ENCODE measurements around the gene PYGO2.
"Not testable (repeated sequence)": the region's sequence is repeated elsewhere in the genome, so short reads cannot be mapped to it uniquely, and the experiment has no call there.

PYGO2 gene

DNA sequence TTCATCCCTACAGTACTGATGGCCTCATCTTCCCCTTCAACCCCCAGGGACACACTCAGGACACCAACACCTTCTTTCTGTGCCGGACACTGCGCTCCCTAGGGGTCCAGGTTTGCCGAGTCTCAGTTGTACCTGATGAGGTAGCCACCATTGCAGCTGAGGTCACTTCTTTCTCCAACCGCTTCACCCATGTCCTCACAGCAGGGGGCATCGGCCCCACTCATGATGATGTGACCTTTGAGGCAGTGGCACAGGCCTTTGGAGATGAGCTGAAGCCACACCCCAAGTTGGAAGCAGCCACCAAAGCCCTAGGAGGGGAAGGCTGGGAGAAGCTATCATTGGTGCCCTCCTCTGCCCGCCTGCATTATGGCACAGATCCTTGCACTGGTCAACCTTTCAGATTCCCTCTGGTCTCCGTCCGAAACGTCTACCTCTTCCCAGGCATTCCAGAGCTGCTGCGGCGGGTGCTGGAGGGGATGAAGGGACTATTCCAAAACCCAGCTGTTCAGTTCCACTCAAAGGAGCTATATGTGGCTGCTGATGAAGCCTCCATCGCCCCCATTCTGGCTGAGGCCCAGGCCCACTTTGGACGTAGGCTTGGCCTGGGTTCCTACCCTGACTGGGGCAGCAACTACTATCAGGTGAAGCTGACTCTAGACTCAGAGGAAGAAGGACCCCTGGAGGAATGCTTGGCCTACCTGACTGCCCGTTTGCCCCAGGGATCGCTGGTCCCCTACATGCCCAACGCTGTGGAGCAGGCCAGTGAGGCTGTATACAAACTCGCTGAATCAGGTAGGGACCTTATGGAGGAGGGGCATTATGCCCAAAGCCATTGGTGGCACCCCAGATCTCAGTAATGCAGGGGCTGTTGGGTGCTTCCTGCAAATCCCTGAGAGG is 26.7 kb upstream of the PYGO2 start:
- Histone ChIP-seq H3K4me3 (ENCODE audit: low read length) (no peak overlapping the region), H3K36me3 (ENCODE audit: insufficient read depth, low read depth, low read length) (peaks cover 63% of the 10 kb centered on the region), H3K27ac (ENCODE audit: low read length) (no peak overlapping the region)

DNA sequence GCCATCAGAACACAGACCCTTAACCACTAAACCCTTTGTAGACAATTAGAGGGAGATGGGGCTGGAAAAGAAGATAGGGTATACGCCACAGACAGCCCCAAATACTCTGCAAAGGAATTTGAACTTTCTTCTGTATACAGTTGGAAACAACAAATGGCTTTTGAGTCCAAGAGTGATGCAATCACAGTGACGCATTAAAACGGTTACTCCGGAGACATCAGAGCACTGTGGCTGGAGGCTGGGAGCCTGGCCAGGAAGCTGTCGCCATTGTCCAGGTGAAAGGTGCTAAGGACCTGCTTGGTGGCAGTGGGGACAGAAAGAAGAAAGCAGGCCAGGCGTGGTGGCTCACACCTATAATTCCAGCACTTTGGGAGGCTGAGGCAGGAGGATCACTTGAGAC is 25.7 kb upstream of the PYGO2 start:
- no peaks in the 10 kb centered on the region for H3K9me3 ChIP-seq (ENCODE audit: insufficient read depth, low read depth, low read length)
- no peak overlapping the region for H3K4me3 ChIP-seq (ENCODE audit: low read length)
- H3K27ac ChIP-seq (ENCODE audit: low read length) = no peak overlapping the region
- peaks cover 63% of the 10 kb centered on the region for H3K36me3 ChIP-seq (ENCODE audit: insufficient read depth, low read depth, low read length)
- no peaks in the 10 kb centered on the region for H3K27me3 ChIP-seq (ENCODE audit: insufficient read depth, low read length)
- peaks cover 4% of the 10 kb centered on the region; the same call in 1 of the 2 replicates for H3K4me1 ChIP-seq (ENCODE audit: insufficient read depth, low read length)
- no peak overlapping the region for H3K9ac ChIP-seq (ENCODE audit: low read depth, low read length)

More for the DNA sequence above, 26.7 kb upstream of the PYGO2 start:
- Histone ChIP-seq H3K27me3 (ENCODE audit: insufficient read depth, low read length) (no peaks in the 10 kb centered on the region), H3K4me1 (ENCODE audit: insufficient read depth, low read length) (no peaks in the 10 kb centered on the region), H3K9ac (ENCODE audit: low read depth, low read length) (no peak overlapping the region), H3K9me3 (ENCODE audit: insufficient read depth, low read depth, low read length) (no peaks in the 10 kb centered on the region)

DNA sequence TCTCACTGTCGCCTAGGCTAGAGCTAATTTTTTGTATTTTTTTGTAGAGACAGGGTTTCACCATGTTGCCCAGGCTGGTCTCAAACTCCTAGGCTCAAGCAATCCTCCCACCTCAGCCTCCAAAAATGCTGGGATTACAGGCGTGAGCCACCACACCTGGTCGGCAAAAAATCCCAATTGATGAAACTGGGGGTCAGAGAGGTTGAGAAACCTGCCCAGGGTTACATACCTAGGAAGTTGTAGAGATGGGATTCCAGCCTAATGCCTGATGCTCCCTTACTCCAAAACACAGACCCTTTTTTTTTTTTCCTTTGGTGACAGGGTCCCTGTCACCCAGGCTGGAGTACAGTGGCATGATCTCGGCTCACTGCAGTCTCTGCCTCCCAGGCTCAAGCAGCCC is 25.2 kb upstream of the PYGO2 start:
- H3K9ac ChIP-seq (ENCODE audit: low read depth, low read length); H3K4me1 ChIP-seq (ENCODE audit: insufficient read depth, low read length); H3K9me3 ChIP-seq (ENCODE audit: insufficient read depth, low read depth, low read length); H3K27me3 ChIP-seq (ENCODE audit: insufficient read depth, low read length); H3K4me3 ChIP-seq (ENCODE audit: low read length); H3K27ac ChIP-seq (ENCODE audit: low read length): not testable (repeated sequence)
- peaks cover 62% of the 10 kb centered on the region for H3K36me3 ChIP-seq (ENCODE audit: insufficient read depth, low read depth, low read length)

DNA sequence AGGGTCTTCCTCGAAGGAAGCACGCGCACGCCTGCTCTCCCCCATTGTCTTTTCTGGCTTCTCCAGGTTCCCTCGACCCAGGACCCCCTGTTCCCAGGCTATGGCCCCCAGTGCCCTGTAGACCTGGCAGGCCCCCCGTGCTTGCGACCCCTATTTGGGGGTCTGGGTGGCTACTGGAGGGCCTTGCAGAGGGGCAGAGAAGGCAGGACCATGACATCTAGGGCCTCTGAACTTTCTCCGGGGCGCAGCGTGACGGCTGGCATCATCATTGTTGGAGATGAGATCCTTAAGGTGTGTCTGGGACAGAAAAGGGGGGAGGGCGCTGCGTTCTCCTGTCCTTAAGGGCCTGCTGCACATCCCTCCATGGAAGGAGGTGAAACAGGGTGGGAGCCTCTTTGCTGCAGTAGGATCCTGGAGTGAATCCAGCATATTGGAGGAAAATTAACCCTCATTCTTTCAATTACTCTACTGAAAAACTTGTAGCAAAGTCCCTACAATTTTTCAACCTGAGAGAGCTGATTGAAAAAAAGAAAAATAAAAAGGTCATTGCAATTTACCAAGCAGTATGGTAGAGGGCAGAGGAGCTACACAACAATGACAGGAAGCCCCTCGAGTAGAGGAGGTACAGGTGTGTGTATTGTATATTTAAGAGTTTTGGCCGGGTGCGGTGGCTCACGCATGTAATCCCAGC is 22.3 kb upstream of the PYGO2 start:
- no peaks in the 10 kb centered on the region for H3K9me3 ChIP-seq (ENCODE audit: insufficient read depth, low read depth, low read length)
- peak overlapping the region; percentile 96 for H3K9ac ChIP-seq (ENCODE audit: low read depth, low read length)
- H3K27ac ChIP-seq (ENCODE audit: low read length) = peak overlapping the region; percentile 62
- peak overlapping the region; percentile 91 for H3K4me3 ChIP-seq (ENCODE audit: low read length)
- peaks cover 6% of the 10 kb centered on the region; the same call in 1 of the 2 replicates for H3K4me1 ChIP-seq (ENCODE audit: insufficient read depth, low read length)
- peaks cover 54% of the 10 kb centered on the region for H3K36me3 ChIP-seq (ENCODE audit: insufficient read depth, low read depth, low read length)
- H3K27me3 ChIP-seq (ENCODE audit: insufficient read depth, low read length) = no peaks in the 10 kb centered on the region

DNA sequence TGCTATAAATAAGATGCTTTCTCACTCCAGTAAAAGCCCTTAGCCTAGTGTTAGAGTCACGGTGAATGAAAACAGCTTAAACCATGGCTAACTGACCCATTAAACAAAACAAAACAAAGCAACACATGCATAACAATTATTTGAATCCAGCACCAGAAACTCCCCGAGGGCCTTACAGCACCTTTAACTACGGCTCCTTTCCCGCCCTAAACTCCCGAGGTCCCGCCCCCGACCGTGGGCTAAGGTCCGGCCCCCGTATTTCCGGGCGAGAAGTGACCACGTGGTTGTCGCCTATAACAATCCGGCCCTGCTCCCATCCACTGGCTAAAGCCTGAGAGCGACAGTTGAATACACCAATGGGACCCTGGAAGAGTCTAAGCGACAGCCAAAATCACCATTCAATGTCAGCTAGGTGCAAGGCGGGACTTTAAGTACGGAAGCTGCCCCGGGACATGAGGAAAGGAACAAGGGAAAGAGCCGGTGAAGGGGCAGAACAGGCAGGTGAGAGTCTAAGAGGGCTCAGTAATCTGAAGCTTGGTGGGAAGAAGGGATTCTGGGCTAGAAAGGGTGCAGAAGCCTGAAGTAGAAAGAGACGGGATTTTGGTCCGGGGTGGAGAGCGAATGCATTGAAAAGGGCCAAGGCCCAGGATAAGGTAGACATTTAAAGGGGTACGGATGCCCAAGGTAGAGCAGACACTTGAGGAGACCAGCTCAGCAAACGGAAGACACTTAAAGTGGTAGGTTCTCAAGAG is 21.5 kb upstream of the PYGO2 start, which contains the start of gene FLAD1:
TSS of gene FLAD1 (plus strand) at position 448 of the 752 bp plus-strand sequence. CDS start 351 bp downstream, outside the sequence.
- H3K4me1 ChIP-seq (ENCODE audit: insufficient read depth, low read length) = peaks cover 6% of the 10 kb centered on the region; the same call in 1 of the 2 replicates
- peak within 1 kb of the TSS; percentile 80 for H3K27ac ChIP-seq (ENCODE audit: low read length)
- peak within 1 kb of the TSS; percentile 91 for H3K4me3 ChIP-seq (ENCODE audit: low read length)
- H3K36me3 ChIP-seq (ENCODE audit: insufficient read depth, low read depth, low read length) = peaks cover 53% of the 10 kb centered on the region
- no peaks in the 10 kb centered on the region for H3K27me3 ChIP-seq (ENCODE audit: insufficient read depth, low read length)
- peak within 1 kb of the TSS; percentile 96 for H3K9ac ChIP-seq (ENCODE audit: low read depth, low read length)
- no peaks in the 10 kb centered on the region for H3K9me3 ChIP-seq (ENCODE audit: insufficient read depth, low read depth, low read length)

DNA sequence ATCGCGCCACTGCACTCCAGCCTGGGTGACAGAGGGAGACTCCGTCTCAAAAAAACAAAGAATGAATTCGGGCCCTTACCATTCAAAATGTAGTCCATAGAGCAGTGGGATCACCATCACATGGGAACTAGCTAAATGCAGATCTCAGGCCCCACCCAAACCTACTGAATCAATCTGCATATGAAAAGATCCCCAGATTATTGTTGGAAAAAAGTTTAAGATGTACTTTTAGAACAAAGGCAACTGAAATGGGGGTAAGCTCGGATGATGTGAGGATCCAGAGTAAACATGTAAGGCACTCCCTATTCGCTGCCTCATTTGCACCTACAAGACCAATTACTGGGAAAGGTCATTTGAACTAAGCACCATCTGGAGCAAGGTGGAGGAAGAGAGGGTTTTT is 20.8 kb upstream of the PYGO2 start:
- peaks cover 53% of the 10 kb centered on the region for H3K36me3 ChIP-seq (ENCODE audit: insufficient read depth, low read depth, low read length)
- H3K9me3 ChIP-seq (ENCODE audit: insufficient read depth, low read depth, low read length) = no peaks in the 10 kb centered on the region
- H3K27me3 ChIP-seq (ENCODE audit: insufficient read depth, low read length) = no peaks in the 10 kb centered on the region
- peak overlapping the region; percentile 91 for H3K4me3 ChIP-seq (ENCODE audit: low read length)
- peak overlapping the region; percentile 80 for H3K27ac ChIP-seq (ENCODE audit: low read length)
- H3K4me1 ChIP-seq (ENCODE audit: insufficient read depth, low read length) = peaks cover 6% of the 10 kb centered on the region; the same call in 1 of the 2 replicates
- peak overlapping the region; percentile 96 for H3K9ac ChIP-seq (ENCODE audit: low read depth, low read length)

DNA sequence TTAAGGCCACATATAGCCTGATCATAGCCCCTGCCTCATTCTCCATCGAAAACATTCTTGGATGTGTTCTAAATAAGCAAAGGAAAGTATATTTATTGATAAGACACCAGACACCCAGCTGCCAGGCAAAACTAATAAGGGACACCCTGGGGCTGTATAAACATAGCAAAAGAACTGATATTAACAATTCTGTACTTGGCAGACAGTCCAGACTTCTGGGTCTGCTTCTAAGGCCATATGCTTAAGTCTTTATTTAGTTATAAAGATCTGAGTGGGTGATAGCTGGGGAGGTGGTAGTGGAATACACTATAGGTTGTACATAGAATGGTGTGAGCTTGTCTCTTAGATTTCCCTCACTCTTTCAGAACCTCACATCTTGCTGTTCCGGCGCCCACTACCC is 16.8 kb upstream of the PYGO2 start:
- H3K27ac ChIP-seq (ENCODE audit: low read length) = no peak overlapping the region
- no peak overlapping the region for H3K9ac ChIP-seq (ENCODE audit: low read depth, low read length)
- H3K27me3 ChIP-seq (ENCODE audit: insufficient read depth, low read length) = no peaks in the 10 kb centered on the region
- no peak overlapping the region for H3K4me3 ChIP-seq (ENCODE audit: low read length)
- no peaks in the 10 kb centered on the region for H3K9me3 ChIP-seq (ENCODE audit: insufficient read depth, low read depth, low read length)
- peaks cover 34% of the 10 kb centered on the region for H3K36me3 ChIP-seq (ENCODE audit: insufficient read depth, low read depth, low read length)
- H3K4me1 ChIP-seq (ENCODE audit: insufficient read depth, low read length) = peaks cover 11% of the 10 kb centered on the region; the same call in 1 of the 2 replicates

DNA sequence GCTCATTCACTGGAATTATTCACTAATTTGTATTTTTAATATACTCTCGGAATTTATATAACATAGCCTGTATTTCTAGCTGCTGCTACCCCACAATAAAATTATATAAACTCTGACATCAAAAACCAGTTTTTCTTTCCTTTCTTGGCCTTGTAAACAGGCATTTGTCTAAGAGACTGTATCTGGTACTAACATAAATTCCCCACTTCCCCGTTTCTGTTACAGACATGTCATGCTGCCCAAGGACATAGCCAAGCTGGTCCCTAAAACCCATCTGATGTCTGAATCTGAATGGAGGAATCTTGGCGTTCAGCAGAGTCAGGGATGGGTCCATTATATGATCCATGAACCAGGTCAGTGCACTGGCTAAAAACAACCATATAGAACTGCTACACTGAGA is 16.2 kb upstream of the PYGO2 start:
- H3K27ac ChIP-seq (ENCODE audit: low read length); H3K27me3 ChIP-seq (ENCODE audit: insufficient read depth, low read length); H3K9ac ChIP-seq (ENCODE audit: low read depth, low read length); H3K9me3 ChIP-seq (ENCODE audit: insufficient read depth, low read depth, low read length); H3K4me3 ChIP-seq (ENCODE audit: low read length): not testable (repeated sequence)
- H3K36me3 ChIP-seq (ENCODE audit: insufficient read depth, low read depth, low read length) = peaks cover 34% of the 10 kb centered on the region
- peaks cover 15% of the 10 kb centered on the region; the same call in 1 of the 2 replicates for H3K4me1 ChIP-seq (ENCODE audit: insufficient read depth, low read length)

DNA sequence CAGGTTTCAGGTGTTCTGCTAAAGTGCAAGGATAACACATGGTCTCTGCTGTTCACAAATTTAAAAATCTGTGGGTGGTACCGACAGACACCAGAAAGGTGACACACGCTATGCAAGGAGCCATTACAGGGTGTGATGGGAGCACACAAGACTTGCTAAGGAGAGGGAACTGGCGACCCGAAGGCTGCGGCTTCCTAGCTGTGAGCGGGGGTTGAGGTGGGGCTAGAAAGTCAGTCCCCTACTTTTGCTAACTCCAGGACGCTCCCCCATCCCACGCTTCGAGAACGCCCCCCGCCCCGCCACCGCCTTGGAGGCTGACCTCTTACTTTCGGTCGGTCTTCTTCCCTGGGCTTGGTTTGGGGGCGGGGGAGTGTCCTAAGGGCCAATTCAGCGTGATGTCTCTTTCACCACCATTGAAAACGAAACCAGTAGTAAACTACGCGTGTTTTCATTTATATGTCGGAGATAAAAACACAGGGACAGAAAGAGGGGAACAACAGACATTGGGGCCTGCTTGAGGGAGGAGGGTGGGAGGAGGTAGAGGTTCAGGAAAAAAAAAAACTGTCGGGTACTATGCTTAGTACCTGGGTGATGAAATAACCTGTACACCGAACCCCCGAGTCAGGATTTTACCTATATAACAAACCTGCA is 14.0 kb upstream of the PYGO2 start:
- Histone ChIP-seq H3K27ac (ENCODE audit: low read length) (peak overlapping the region; percentile 32), H3K4me3 (ENCODE audit: low read length) (peak overlapping the region; percentile 93), H3K9me3 (ENCODE audit: insufficient read depth, low read depth, low read length) (no peaks in the 10 kb centered on the region), H3K9ac (ENCODE audit: low read depth, low read length) (peak overlapping the region; percentile 93), H3K36me3 (ENCODE audit: insufficient read depth, low read depth, low read length) (peaks cover 29% of the 10 kb centered on the region), H3K27me3 (ENCODE audit: insufficient read depth, low read length) (no peaks in the 10 kb centered on the region), H3K4me1 (ENCODE audit: insufficient read depth, low read length) (peaks cover 21% of the 10 kb centered on the region)

DNA sequence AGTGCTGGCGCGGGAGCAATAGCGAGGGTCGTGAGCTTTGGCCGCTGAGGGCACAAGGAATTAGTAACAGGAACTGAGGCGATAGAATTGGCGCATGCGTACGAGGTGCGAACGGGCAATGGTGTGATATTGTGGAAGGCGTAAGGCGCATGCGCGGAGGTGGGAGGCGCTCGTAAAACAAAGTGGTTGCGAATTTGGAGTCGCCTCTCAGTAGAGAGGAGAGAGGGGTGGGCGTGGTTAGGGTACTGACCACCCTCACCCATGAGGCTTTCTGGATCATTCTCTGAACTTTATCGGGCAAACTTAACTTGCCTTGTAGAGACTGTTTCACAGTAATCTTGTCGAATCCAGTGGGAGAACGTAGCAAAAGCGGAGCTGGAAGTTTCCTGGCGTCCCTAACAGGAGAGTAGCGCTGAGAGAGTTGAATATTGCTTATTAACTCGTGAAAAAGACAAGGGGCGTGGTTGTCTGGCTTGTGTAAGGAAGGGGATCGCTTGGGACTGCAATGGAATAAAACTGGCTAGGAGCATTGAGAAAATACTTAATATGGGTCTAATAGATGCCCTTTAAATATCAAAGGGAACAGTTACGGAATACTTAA is 13.3 kb upstream of the PYGO2 start:
- Histone ChIP-seq H3K27ac (ENCODE audit: low read length) (peak overlapping the region; percentile 32), H3K9me3 (ENCODE audit: insufficient read depth, low read depth, low read length) (no peaks in the 10 kb centered on the region), H3K4me3 (ENCODE audit: low read length) (peak overlapping the region; percentile 93), H3K9ac (ENCODE audit: low read depth, low read length) (peak overlapping the region; percentile 93), H3K4me1 (ENCODE audit: insufficient read depth, low read length) (peaks cover 21% of the 10 kb centered on the region), H3K27me3 (ENCODE audit: insufficient read depth, low read length) (no peaks in the 10 kb centered on the region), H3K36me3 (ENCODE audit: insufficient read depth, low read depth, low read length) (peaks cover 26% of the 10 kb centered on the region)

All from iPS-20b (cell line).